SK-N-MC (cell line): ENCODE results near the gene TRPT1.

Source experiments
- EZH2 ChIP-seq: fragments of 200-600 bp; sonication (generic); IDR thresholded peaks from one replicate; pipeline ENCODE4 v1.6.1; 2017; ENCODE audit warnings: antibody characterized with exemption
- POLR2AphosphoS5 ChIP-seq: IDR thresholded peaks from 2 replicates; pipeline ENCODE4 v1.6.1; 2012; ENCODE audit warnings: mild to moderate bottlenecking, low read depth, low read length, borderline replicate concordance

- no peak for TF ChIP-seq POLR2AphosphoS5
- no peak for TF ChIP-seq EZH2
These were observed 7.2 kb downstream of the TRPT1 start for GRCh38 chr11:64218628-64219353.
